ENCODE measurements around the gene SEMA3B.

SEMA3B gene

GRCh38 chr3:50233176-50233575, 35.8 kb upstream of the SEMA3B start:
- no peak for TF ChIP-seq GATA3 (IDR thresholded peaks at IDR 0.05; ENCODE audit: low read depth, low read length)
- TF ChIP-seq GATA2 (IDR thresholded peaks at IDR 0.05; ENCODE audit: low read depth, low read length) = no peak

DNA sequence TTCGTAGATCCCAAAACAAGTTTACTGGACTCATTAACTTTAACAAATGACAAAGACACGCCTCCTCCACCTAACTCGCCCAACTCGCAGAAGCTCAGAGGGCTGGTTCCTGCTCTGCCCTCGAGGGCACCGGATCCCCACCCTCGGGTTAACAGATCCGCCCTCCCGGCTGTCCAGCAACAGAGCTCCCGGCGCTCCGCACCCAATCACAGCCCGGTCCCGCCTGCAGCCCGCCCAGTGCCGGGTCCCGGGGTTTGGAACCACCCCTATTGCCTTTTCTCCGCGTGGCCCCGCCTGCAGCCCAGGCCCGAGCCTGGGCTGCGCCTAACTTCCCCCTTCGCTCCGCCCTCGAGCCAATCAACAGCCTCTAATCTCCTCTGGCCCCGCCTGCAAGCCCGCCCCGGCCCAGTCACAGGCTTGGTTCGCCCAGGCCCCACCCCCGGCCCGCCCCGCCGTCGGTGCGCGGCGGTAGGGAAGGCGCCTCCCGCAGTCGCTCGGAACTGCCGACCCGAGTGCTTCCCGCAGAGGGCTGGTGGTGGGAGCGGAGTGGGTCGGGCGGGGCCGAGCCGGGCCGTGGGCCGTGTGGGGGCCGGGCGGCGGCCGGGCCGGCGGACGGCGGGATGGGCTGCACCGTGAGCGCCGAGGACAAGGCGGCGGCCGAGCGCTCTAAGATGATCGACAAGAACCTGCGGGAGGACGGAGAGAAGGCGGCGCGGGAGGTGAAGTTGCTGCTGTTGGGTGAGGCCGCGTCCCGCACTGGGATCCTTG, 33.0 kb upstream of the SEMA3B start, which contains the start of gene GNAI2:
TSS of gene GNAI2 (plus strand) at position 489 of the 768 bp plus-strand sequence. CDS start at position 621, 132 bp downstream.
- no peak for TF ChIP-seq GATA3 (IDR thresholded peaks at IDR 0.05; ENCODE audit: low read depth, low read length)

- TF ChIP-seq GATA2 (IDR thresholded peaks at IDR 0.05; ENCODE audit: low read depth, low read length) = no peak
- no peak for TF ChIP-seq GATA3 (IDR thresholded peaks at IDR 0.05; ENCODE audit: low read depth, low read length)
These were observed 32.3 kb upstream of the SEMA3B start for GRCh38 chr3:50236484-50237132.

DNA sequence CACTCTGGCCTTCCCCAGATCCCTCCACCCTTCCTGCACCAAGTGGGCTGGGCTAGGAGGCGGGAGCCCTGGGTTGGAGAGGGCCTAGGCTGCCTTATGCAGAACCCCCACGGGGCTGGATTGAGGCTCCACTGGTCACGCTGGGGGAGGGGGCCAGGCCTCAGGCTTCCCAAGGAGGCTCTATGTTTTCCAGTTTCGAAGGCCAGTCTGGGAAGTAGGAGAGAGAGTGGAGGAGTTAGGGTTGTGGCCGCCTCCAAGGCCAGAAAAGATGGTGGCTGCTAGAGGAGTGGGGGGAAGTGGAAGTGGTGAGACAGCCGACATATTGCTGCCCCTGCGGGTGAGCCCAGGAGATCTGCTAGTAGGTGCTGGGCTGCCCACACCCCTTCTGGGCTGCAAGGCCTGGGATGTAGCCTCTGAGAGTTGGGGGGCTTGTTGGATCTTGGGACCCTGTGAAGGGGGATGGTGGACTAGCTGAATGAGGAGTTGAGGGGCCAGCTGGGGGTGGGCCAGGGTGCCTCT, 31.8 kb upstream of the SEMA3B start:
- TF ChIP-seq GATA2 (IDR thresholded peaks at IDR 0.05; ENCODE audit: low read depth, low read length) (no peak), GATA3 (IDR thresholded peaks at IDR 0.05; ENCODE audit: low read depth, low read length) (no peak)

GRCh38 chr3:50237754-50238548, 31.0 kb upstream of the SEMA3B start:
- no peak for TF ChIP-seq GATA2 (IDR thresholded peaks at IDR 0.05; ENCODE audit: low read depth, low read length)
- TF ChIP-seq GATA3 (IDR thresholded peaks at IDR 0.05; ENCODE audit: low read depth, low read length) = no peak

- no peak for TF ChIP-seq GATA2 (IDR thresholded peaks at IDR 0.05; ENCODE audit: low read depth, low read length)
- no peak for TF ChIP-seq GATA3 (IDR thresholded peaks at IDR 0.05; ENCODE audit: low read depth, low read length)
These were observed 30.4 kb upstream of the SEMA3B start for GRCh38 chr3:50238549-50239026.

DNA sequence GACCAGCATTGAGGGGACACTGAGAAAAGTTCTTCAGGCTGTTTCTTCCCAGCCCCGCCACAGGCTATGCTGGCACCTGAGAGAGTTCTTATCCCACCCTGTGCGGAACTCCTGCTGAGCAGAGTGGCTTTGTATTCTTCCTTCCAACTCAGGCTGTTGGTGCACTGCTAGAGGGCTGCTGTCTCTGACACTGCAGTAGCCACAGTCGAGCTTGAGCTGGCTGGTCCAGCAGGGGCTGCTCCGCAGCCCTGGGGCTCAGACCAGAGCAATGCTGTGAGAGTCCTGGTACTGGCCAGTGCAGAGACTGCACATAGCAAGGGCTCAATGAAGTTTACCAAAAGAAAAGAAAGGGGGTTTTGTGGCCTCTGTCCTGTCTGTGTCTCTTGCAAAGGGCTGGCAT, 29.3 kb upstream of the SEMA3B start:
- TF ChIP-seq GATA2 (IDR thresholded peaks at IDR 0.05; ENCODE audit: low read depth, low read length) = no peak
- no peak for TF ChIP-seq GATA3 (IDR thresholded peaks at IDR 0.05; ENCODE audit: low read depth, low read length)

- TF ChIP-seq GATA3 (IDR thresholded peaks at IDR 0.05; ENCODE audit: low read depth, low read length) (no peak), GATA2 (IDR thresholded peaks at IDR 0.05; ENCODE audit: low read depth, low read length) (no peak)
These were observed 27.8 kb upstream of the SEMA3B start for GRCh38 chr3:50241163-50241562.

- no peak for TF ChIP-seq GATA3 (IDR thresholded peaks at IDR 0.05; ENCODE audit: low read depth, low read length)
- TF ChIP-seq GATA2 (IDR thresholded peaks at IDR 0.05; ENCODE audit: low read depth, low read length) = no peak
These were observed 27.1 kb upstream of the SEMA3B start for GRCh38 chr3:50241713-50242380.

DNA sequence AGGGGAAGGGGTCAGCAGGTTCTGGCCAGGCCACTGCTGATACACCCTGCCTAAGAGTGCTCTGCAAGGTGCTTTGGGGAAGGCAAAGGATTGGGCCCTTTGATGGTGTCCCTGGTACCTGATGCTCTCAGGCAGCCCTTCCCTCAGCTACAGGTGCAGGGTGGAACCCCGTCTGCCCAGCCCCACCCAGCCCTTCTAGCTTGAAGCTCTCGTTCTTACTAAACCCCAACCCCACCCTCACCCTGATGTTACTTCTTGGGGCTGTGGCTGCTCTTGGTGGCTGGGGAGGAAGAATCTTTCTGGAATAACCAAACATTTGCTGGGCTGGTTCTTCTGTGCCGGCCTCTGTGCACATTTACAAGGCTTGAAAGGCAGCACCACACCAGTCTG, 26.6 kb upstream of the SEMA3B start:
- no peak for TF ChIP-seq GATA2 (IDR thresholded peaks at IDR 0.05; ENCODE audit: low read depth, low read length)
- TF ChIP-seq GATA3 (IDR thresholded peaks at IDR 0.05; ENCODE audit: low read depth, low read length) = no peak

GRCh38 chr3:50242851-50243542, 25.9 kb upstream of the SEMA3B start:
- TF ChIP-seq GATA2 (IDR thresholded peaks at IDR 0.05; ENCODE audit: low read depth, low read length) (no peak), GATA3 (IDR thresholded peaks at IDR 0.05; ENCODE audit: low read depth, low read length) (no peak)

- TF ChIP-seq GATA2 (IDR thresholded peaks at IDR 0.05; ENCODE audit: low read depth, low read length) = no peak
- TF ChIP-seq GATA3 (IDR thresholded peaks at IDR 0.05; ENCODE audit: low read depth, low read length) = no peak
These were observed 25.4 kb upstream of the SEMA3B start for GRCh38 chr3:50243543-50243895.

GRCh38 chr3:50245251-50245745, 23.6 kb upstream of the SEMA3B start:
- TF ChIP-seq GATA3 (IDR thresholded peaks at IDR 0.05; ENCODE audit: low read depth, low read length) = no peak
- no peak for TF ChIP-seq GATA2 (IDR thresholded peaks at IDR 0.05; ENCODE audit: low read depth, low read length)

All from SH-SY5Y (cell line).